HG03469 (cell line): Measurements from ENCODE around the gene ANKRA2.

Experiments
- ATAC-seq: cut with Tn5 transposase; IDR thresholded peaks from one replicate; pipeline ENCODE4 v1.9.1; 2021; ENCODE audit warnings: mild to moderate bottlenecking, moderate library complexity, moderate number of reproducible peaks; ENCODE audit not compliant: unreplicated experiment

Gene ANKRA2

GRCh38 chr5:73565139-73565968, at the start of gene ANKRA2, which contains the start of gene UTP15:
Gene ANKRA2 (minus strand): TSS chr5:73565639. CDS start chr5:73562881, 2,758 bp downstream.
Gene UTP15 (plus strand): TSS chr5:73565743. CDS start chr5:73567345, 1,602 bp downstream.
- peak; percentile 71 for ATAC-seq

GRCh38 chr5:73615085-73615484, 49.6 kb upstream of the ANKRA2 start:
- ATAC-seq, result no peak

GRCh38 chr5:73612799-73613198, 47.4 kb upstream of the ANKRA2 start:
- ATAC-seq, result no peak

DNA sequence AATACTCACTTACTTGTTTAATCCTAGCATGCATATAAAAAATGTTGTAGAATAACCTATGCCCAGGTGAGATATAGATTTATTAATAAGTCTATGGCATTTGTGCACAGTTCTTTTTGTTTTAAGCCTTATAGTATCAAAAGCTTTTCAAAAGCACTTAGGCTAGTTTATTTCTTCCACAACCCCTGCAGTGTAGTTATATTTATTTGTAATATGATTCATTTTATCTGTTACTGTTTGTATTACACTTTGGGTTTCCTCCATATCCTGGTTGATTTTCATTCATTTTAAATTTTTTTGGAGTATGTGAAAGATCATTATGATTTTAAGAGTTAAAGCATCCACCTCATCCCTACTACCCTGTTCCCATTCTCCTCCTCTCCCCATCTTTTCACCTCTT, 41.8 kb upstream of the ANKRA2 start:
- no peak for ATAC-seq

- no peak for ATAC-seq
Measured at GRCh38 chr5:73606206-73606753, 40.8 kb upstream of the ANKRA2 start.

- no peak for ATAC-seq
Measured at GRCh38 chr5:73605223-73606087, 40.0 kb upstream of the ANKRA2 start.

DNA sequence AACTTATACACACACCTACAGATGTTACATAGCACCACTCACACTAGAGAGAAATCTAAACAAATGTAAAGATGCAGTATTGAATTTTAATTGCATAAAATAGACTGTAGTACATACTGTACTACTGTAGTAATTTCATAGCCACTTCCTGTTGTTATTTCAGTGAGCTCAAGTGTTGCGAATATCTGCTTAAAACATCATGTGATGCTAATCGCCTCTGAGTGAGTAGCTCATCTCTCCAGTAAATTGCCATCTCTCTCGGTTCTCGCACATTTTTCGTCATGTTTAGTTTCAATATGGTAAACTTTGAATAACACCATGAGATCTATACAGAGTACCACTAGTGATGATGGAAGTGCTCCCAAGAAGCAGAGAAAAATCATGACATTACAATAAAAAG, 38.6 kb upstream of the ANKRA2 start:
- no peak for ATAC-seq

DNA sequence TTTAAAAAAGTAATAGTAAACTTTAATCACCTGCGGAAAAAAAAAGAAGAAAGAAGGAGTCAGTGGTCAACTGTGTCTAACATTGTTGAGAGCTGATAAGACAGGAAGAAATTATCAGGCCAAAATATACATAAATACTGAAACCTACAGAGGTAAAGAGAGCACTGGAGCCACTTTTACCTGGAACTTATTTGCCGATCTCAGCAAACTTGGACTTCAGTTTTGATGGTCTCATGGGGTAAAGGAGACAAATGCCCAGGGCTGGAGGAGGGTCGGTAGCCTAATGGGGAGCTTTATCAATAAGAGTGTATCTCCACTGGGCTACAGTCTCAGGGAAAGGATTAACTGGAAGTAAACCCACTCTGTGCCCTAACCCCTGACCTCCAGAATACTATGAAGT, 33.9 kb upstream of the ANKRA2 start:
- ATAC-seq, result no peak

GRCh38 chr5:73596705-73597328, 31.4 kb upstream of the ANKRA2 start:
- no peak for ATAC-seq

DNA sequence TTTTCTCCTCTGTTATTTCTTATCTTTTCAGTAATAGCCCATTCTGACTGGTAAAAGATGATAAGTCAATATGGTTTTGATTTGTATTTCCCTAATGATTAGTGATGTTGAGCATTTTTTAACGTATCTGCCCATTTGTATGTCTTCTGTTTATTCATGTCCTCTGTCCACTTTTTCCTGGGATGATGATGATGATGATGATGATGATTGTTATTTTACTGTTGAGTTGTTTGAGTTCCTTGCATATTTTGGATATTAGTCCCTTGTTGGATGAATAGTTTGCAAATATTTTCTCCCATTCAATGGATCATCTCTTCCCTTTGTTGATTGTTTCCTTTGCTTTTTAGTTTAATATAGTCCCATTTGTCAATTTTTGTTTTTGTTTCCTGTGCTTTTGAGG, 27.1 kb upstream of the ANKRA2 start:
- no peak for ATAC-seq

- ATAC-seq, result no peak
Measured at GRCh38 chr5:73591698-73592501, 26.5 kb upstream of the ANKRA2 start.

- ATAC-seq, result no peak
Measured at GRCh38 chr5:73591102-73591695, 25.8 kb upstream of the ANKRA2 start.

DNA sequence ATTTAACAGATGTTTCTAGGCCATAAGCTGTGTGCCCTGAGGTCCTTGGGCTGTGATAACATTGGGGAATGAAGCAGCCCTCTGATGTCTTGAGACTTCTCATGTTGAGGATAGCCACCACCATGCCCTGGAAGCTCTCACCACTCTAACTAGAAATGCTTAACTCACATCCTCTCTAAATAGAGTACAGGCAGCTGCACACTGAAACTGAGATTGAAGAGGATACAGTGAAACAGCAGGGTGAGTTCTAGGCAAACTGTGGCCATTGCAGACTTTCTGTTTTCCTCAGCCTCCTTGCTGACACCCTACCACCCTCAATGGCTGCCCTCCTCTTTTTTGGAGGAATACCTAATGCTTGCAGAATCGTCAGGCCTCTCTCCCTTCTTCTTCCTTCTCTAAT, 22.5 kb upstream of the ANKRA2 start:
- ATAC-seq, result no peak

- ATAC-seq, result no peak
Measured at GRCh38 chr5:73582285-73583145, 17.1 kb upstream of the ANKRA2 start.

GRCh38 chr5:73565969-73566547, 619 bp upstream of the ANKRA2 start:
- ATAC-seq, result no peak

- no peak for ATAC-seq
Measured at GRCh38 chr5:73564675-73565074, 764 bp downstream of the ANKRA2 start.

DNA sequence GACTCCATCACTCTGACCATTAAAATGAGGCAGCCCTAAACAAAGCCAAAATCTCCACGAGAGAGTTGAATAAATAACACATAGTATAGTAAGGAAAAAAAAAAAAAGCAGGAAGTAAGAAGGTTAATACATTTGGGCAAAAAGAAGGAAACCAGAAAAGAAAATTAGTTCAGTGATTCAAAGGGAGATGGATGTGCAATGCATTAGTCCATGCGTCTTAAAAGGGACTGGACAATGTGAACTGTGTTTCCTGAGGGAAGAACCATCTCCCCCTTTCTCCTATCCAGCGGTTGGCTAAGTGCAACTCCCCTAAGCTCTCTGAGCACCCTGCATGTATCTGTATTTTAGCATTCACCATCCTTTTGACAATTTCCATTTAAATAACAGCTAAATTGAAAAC, 1.4 kb downstream of the ANKRA2 start:
- no peak for ATAC-seq

DNA sequence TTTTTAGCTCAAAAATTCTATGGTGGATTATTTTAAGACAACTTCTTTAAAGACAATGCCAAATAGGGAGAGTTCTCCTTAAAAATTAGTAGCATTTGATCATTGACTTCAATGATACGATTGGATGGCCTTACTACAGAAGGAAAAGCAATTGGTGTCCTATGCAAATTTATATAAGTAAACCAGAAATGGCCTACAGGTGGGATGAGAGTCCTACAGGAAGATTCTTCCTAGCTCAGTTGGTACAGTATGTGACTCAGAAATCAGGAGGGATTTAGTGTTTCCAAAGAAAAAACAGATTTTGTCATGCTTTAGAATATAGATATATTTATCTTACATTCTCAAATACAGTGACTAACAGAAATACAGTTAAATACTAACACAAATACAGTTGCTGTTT, 6.5 kb downstream of the ANKRA2 start:
- no peak for ATAC-seq

GRCh38 chr5:73552642-73553041, 12.8 kb downstream of the ANKRA2 start:
- no peak for ATAC-seq
